WERI-Rb-1 (cell line): ENCODE measurements around the gene ARIH2.

Experiments used
- DNase-seq: peaks from one replicate; pipeline ENCODE4 v3.0.0-alpha.2; 2020
- H3K27ac ChIP-seq: fragments of 250-450 bp; sonication (Bioruptor Pico); 2 replicates; pipeline ENCODE4 v1.5.1; 2020; ENCODE audit warnings: mild to moderate bottlenecking, moderate library complexity
- H3K27me3 ChIP-seq: fragments of 250-450 bp; sonication (Bioruptor Pico); 2 replicates; pipeline ENCODE4 v1.5.1; 2021; ENCODE audit warnings: mild to moderate bottlenecking, low read depth, moderate library complexity; ENCODE audit not compliant: insufficient read depth, severe bottlenecking
- H3K36me3 ChIP-seq: fragments of 250-450 bp; sonication (Bioruptor Pico); 2 replicates; pipeline ENCODE4 v1.5.1; 2020; ENCODE audit warnings: mild to moderate bottlenecking, moderate library complexity
- H3K4me3 ChIP-seq: 2 replicates; pipeline ENCODE4 v1.5.1; 2011; ENCODE audit warnings: low read depth, mild to moderate bottlenecking, control low read depth, low read length
- H3K9me3 ChIP-seq: fragments of 250-450 bp; sonication (Bioruptor Pico); 2 replicates; pipeline ENCODE4 v1.5.1; 2021; ENCODE audit warnings: mild to moderate bottlenecking, moderate library complexity; ENCODE audit not compliant: severe bottlenecking
- TF ChIP-seq, protein P1 (sequence below): IDR thresholded peaks from 2 replicates; pipeline ENCODE4 v1.5.1; 2011; ENCODE audit warnings: low read depth, mild to moderate bottlenecking, control low read depth, inconsistent platforms, low read length

ARIH2 gene

GRCh38 chr3:49026536-49026935, 107.9 kb downstream of the ARIH2 start:
- no peaks in the 10 kb centered on the region for H3K9me3 ChIP-seq
- H3K36me3 ChIP-seq: peaks cover 72% of the 10 kb centered on the region
- TF ChIP-seq, protein P1, sequence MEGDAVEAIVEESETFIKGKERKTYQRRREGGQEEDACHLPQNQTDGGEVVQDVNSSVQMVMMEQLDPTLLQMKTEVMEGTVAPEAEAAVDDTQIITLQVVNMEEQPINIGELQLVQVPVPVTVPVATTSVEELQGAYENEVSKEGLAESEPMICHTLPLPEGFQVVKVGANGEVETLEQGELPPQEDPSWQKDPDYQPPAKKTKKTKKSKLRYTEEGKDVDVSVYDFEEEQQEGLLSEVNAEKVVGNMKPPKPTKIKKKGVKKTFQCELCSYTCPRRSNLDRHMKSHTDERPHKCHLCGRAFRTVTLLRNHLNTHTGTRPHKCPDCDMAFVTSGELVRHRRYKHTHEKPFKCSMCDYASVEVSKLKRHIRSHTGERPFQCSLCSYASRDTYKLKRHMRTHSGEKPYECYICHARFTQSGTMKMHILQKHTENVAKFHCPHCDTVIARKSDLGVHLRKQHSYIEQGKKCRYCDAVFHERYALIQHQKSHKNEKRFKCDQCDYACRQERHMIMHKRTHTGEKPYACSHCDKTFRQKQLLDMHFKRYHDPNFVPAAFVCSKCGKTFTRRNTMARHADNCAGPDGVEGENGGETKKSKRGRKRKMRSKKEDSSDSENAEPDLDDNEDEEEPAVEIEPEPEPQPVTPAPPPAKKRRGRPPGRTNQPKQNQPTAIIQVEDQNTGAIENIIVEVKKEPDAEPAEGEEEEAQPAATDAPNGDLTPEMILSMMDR: no peak
- H3K27ac ChIP-seq: no peak overlapping the region
- H3K4me3 ChIP-seq: no peak overlapping the region
- no peaks in the 10 kb centered on the region for H3K27me3 ChIP-seq
- no peak for DNase-seq

DNA sequence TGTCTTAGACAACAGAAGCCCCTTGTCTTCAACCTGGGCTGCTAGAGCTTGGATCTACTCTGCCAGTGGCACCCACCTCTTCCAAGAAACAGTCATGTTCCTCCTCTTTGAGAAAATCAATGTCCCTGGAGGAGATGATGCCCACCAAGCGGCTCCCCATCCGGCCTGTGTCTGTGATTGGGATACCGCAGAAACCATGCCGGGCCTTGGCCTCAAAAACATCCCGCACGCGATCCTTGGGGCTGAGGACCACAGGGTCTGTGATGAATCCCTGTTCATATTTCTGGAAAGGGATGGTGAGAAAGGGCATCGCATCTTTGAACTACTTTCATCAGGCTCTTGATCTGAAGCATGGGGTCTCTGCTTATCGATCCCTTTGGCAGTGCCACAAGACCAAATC, 109.0 kb downstream of the ARIH2 start:
- TF ChIP-seq, protein P1: no peak
- Histone ChIP-seq H3K27me3 (no peaks in the 10 kb centered on the region), H3K9me3 (no peaks in the 10 kb centered on the region), H3K36me3 (peaks cover 83% of the 10 kb centered on the region), H3K4me3 (no peak overlapping the region), H3K27ac (no peak overlapping the region; the same call in 1 of the 2 replicates)
- no peak for DNase-seq

- H3K27ac ChIP-seq: peak overlapping the region; percentile 80
- TF ChIP-seq, protein P1: no peak
- peaks cover 86% of the 10 kb centered on the region for H3K36me3 ChIP-seq
- no peaks in the 10 kb centered on the region for H3K9me3 ChIP-seq
- H3K27me3 ChIP-seq: no peaks in the 10 kb centered on the region
- H3K4me3 ChIP-seq: peak overlapping the region; percentile 62
- DNase-seq: no peak
Observed at GRCh38 chr3:49028298-49028672, 109.6 kb downstream of the ARIH2 start.

- peak within 1 kb of the TSS; percentile 80 for H3K27ac ChIP-seq
- peak within 1 kb of the TSS; percentile 62 for H3K4me3 ChIP-seq
- H3K27me3 ChIP-seq: no peaks in the 10 kb centered on the region
- H3K36me3 ChIP-seq: peaks cover 86% of the 10 kb centered on the region
- TF ChIP-seq, protein P1: no peak; the same call in 1 of the 2 replicates
- no peaks in the 10 kb centered on the region for H3K9me3 ChIP-seq
- DNase-seq: peak; percentile 92
Observed at GRCh38 chr3:49028673-49029562, 110.3 kb downstream of the ARIH2 start, which contains the start of gene IMPDH2. TSS of gene IMPDH2 (minus strand) at chr3:49029398. CDS start at chr3:49029350, 48 bp downstream.

- no peak for DNase-seq
- Histone ChIP-seq H3K9me3 (no peaks in the 10 kb centered on the region), H3K4me3 (peak overlapping the region; percentile 62; the same call in 1 of the 2 replicates), H3K36me3 (peaks cover 81% of the 10 kb centered on the region), H3K27ac (peak overlapping the region; percentile 80), H3K27me3 (no peaks in the 10 kb centered on the region)
- TF ChIP-seq, protein P1: no peak
Observed at GRCh38 chr3:49029563-49029884, 110.9 kb downstream of the ARIH2 start.
